ENCODE data around the gene CAMKK2.
A peak's percentile ranks its signal among the peaks of the same experiment; 100 is the strongest.
"Not testable (repeated sequence)": the region's sequence is repeated elsewhere in the genome, so short reads cannot be mapped to it uniquely, and the experiment has no call there.

Gene CAMKK2

DNA sequence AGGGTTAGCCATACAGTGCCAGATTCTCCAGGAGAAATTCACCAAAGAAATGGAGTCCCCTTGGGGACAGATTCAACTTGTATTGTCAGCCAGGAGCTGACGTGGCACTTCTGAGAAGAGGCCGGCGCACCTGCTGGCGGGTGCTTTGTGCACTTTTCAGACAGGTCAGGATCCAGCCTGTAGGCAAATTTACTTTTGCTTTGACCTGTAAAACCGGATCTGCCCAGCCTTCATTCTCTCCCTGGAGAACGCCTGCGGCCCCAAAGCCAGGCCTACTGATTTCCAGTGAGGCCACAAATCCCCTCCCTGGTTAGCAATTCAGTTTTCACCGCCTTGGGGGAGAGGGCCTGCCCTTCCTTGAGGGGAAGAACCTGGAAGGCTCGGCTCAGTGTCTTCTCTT is 69.2 kb downstream of the CAMKK2 start:
- no peaks in the 10 kb centered on the region for H3K9me3 ChIP-seq (ENCODE audit: severe bottlenecking)
- no peak for DNase-seq
- no peak overlapping the region for H3K4me3 ChIP-seq (ENCODE audit: low read depth, low read length)
- H3K36me3 ChIP-seq, result no peaks in the 10 kb centered on the region; the same call in 1 of the 2 replicates
- no peak overlapping the region for H3K27ac ChIP-seq
- TF ChIP-seq CTCF (IDR thresholded peaks at IDR 0.05; ENCODE audit: low read depth, low read length), result no peak
- H3K27me3 ChIP-seq (ENCODE audit: insufficient read depth, low read depth, severe bottlenecking), result no peaks in the 10 kb centered on the region

DNA sequence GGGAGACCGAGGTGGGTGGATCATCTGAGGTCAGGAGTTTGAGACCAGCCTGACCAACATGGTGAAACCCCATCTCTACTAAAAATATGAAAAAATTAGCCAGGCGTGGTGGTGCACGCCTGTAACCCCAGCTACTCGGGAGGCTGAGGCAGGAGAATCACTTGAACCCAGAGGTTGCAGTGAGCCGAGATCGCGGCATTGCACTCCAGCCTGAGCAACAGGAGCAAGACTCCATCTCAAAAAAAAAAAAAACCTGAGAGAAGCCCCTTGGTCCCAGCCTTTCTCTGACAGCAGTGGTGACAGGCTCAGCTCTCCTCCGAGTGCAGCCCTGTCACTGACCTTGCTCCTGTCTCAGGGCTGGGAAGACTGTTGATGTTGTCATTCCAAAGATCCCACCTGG is 69.6 kb downstream of the CAMKK2 start:
- H3K27ac ChIP-seq; H3K9me3 ChIP-seq (ENCODE audit: severe bottlenecking); H3K4me3 ChIP-seq (ENCODE audit: low read depth, low read length); H3K36me3 ChIP-seq; H3K27me3 ChIP-seq (ENCODE audit: insufficient read depth, low read depth, severe bottlenecking); DNase-seq: not testable (repeated sequence)

- Histone ChIP-seq H3K36me3 (no peaks in the 10 kb centered on the region; the same call in 1 of the 2 replicates), H3K4me3 (ENCODE audit: low read depth, low read length) (no peak overlapping the region), H3K9me3 (ENCODE audit: severe bottlenecking) (no peaks in the 10 kb centered on the region), H3K27ac (no peak overlapping the region), H3K27me3 (ENCODE audit: insufficient read depth, low read depth, severe bottlenecking) (no peaks in the 10 kb centered on the region)
- no peak for TF ChIP-seq CTCF (IDR thresholded peaks at IDR 0.05; ENCODE audit: low read depth, low read length)
- no peak for DNase-seq
Observed at GRCh38 chr12:121226399-121226798, 70.1 kb downstream of the CAMKK2 start.

DNA sequence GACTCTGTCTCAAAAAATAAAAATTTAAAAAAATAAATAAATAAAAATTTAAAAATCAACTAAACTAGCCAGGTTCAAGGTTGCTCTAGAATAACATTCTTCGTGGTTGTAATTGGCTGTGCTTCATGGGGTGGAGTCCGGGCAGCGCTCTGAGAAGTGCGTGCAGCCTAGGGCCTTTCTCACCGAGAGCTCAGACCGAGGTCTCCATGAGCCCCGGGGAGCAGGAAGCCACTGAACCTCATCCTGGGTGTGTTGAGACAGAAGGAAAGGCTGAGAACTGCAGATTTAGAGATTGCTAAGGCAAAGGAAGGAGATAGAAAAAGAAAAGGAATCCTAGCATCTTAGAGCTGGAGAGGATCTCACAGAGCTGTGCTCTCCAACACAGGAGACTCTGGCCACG is 71.9 kb downstream of the CAMKK2 start:
- no peak for TF ChIP-seq CTCF (IDR thresholded peaks at IDR 0.05; ENCODE audit: low read depth, low read length)
- no peak for DNase-seq
- no peaks in the 10 kb centered on the region for H3K27me3 ChIP-seq (ENCODE audit: insufficient read depth, low read depth, severe bottlenecking)
- H3K4me3 ChIP-seq (ENCODE audit: low read depth, low read length), result no peak overlapping the region
- no peaks in the 10 kb centered on the region for H3K9me3 ChIP-seq (ENCODE audit: severe bottlenecking)
- H3K27ac ChIP-seq, result no peak overlapping the region
- no peaks in the 10 kb centered on the region; the same call in 1 of the 2 replicates for H3K36me3 ChIP-seq

GRCh38 chr12:121223292-121224285 is 72.9 kb downstream of the CAMKK2 start:
- Histone ChIP-seq H3K9me3 (ENCODE audit: severe bottlenecking) (no peaks in the 10 kb centered on the region), H3K27me3 (ENCODE audit: insufficient read depth, low read depth, severe bottlenecking) (no peaks in the 10 kb centered on the region), H3K36me3 (no peaks in the 10 kb centered on the region), H3K4me3 (ENCODE audit: low read depth, low read length) (no peak overlapping the region), H3K27ac (no peak overlapping the region)
- peak; percentile 41 for DNase-seq
- TF ChIP-seq CTCF (IDR thresholded peaks at IDR 0.05; ENCODE audit: low read depth, low read length), result peak; percentile 71

- no peaks in the 10 kb centered on the region for H3K9me3 ChIP-seq (ENCODE audit: severe bottlenecking)
- H3K36me3 ChIP-seq, result no peaks in the 10 kb centered on the region
- no peaks in the 10 kb centered on the region for H3K27me3 ChIP-seq (ENCODE audit: insufficient read depth, low read depth, severe bottlenecking)
- no peak overlapping the region for H3K27ac ChIP-seq
- TF ChIP-seq CTCF (IDR thresholded peaks at IDR 0.05; ENCODE audit: low read depth, low read length), result no peak
- H3K4me3 ChIP-seq (ENCODE audit: low read depth, low read length), result no peak overlapping the region
- DNase-seq, result no peak
Observed at GRCh38 chr12:121222847-121223246, 73.7 kb downstream of the CAMKK2 start.

Data from WERI-Rb-1 (cell line).